ENCODE data around the gene TMEM125.

- TF ChIP-seq CTCF (IDR thresholded peaks at IDR 0.05): no peak
- TF ChIP-seq EZH2phosphoT487 (IDR thresholded peaks at IDR 0.05): no peak
- no peak for TF ChIP-seq EZH2 (IDR thresholded peaks at IDR 0.05)
Observed at GRCh38 chr1:43235040-43235439, 34.7 kb upstream of the TMEM125 start.
